ENCODE measurements around the gene SIRT3.

DNA sequence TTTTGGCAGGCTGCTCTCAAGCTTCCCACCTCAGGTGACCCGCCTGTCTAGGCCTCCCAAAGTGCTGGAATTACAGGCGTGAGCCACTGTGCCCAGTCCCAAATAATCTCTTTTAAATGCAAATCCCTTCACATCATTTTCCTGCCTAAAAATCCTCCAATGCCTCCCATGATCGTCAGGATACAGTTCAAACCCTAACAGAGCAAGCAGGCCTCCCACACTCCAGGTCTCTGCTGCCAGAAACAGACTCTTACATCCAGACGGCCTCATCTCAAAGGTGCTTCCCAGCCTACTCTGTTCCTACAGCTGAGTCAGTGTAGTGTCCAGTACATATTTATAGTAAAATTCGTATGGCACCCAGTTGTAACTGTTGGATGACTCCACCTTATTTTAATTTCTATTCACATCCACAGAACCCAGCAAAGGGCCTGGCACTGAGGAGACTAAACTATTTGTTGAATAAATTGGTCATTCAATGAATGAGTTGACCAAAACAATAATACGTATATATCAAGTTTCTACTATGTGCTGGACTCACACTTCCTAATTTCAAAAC is 8.2 kb downstream of the SIRT3 start:
- TF ChIP-seq CTCF (IDR thresholded peaks at IDR 0.05; ENCODE audit: insufficient read depth, low read length, poor library complexity, severe bottlenecking) (no peak), EZH2phosphoT487 (conservative IDR thresholded peaks at IDR 0.05; ENCODE audit: low read length) (no peak)

All from SU-DHL-6 (cell line).